Kidney capillary endothelial cell (primary cell): ENCODE results near the gene USP38.
"Not testable (repeated sequence)": the region's sequence is repeated elsewhere in the genome, so short reads cannot be mapped to it uniquely, and the experiment has no call there.

Experiments
- DNase-seq: peaks from one replicate; pipeline ENCODE4 v3.0.0-alpha.2; 2018; ENCODE audit warnings: low spot score

Gene USP38

GRCh38 chr4:143215873-143216272 is 31.2 kb downstream of the USP38 start:
- DNase-seq, result no peak

- DNase-seq, result no peak
These were observed 39.5 kb downstream of the USP38 start for GRCh38 chr4:143224255-143224654.

- DNase-seq, result no peak
These were observed 40.5 kb downstream of the USP38 start for GRCh38 chr4:143225167-143225566.

- no peak for DNase-seq
These were observed 46.0 kb downstream of the USP38 start for GRCh38 chr4:143230683-143231082.

GRCh38 chr4:143232277-143232676 is 47.6 kb downstream of the USP38 start:
- no peak for DNase-seq

- DNase-seq, result no peak
These were observed 49.4 kb downstream of the USP38 start for GRCh38 chr4:143234153-143234552.

- DNase-seq, result not testable (repeated sequence)
These were observed 52.5 kb downstream of the USP38 start for GRCh38 chr4:143237195-143237594.

- no peak for DNase-seq
These were observed 56.4 kb downstream of the USP38 start for GRCh38 chr4:143240939-143241679.

- DNase-seq, result no peak
These were observed 57.2 kb downstream of the USP38 start for GRCh38 chr4:143241892-143242291.

GRCh38 chr4:143243041-143243440 is 58.3 kb downstream of the USP38 start:
- no peak for DNase-seq

GRCh38 chr4:143246977-143247376 is 62.3 kb downstream of the USP38 start:
- DNase-seq, result no peak

- no peak for DNase-seq
These were observed 63.1 kb downstream of the USP38 start for GRCh38 chr4:143247866-143248265.

GRCh38 chr4:143248827-143249226 is 64.1 kb downstream of the USP38 start:
- DNase-seq, result no peak

- no peak for DNase-seq
These were observed 65.9 kb downstream of the USP38 start for GRCh38 chr4:143250617-143251016.

- DNase-seq, result no peak
These were observed 66.6 kb downstream of the USP38 start for GRCh38 chr4:143251348-143251747.

- peak; percentile 30 for DNase-seq
These were observed 67.1 kb downstream of the USP38 start for GRCh38 chr4:143251779-143252178.

GRCh38 chr4:143252478-143252877 is 67.8 kb downstream of the USP38 start:
- no peak for DNase-seq

- DNase-seq, result no peak
These were observed 68.4 kb downstream of the USP38 start for GRCh38 chr4:143253166-143253565.

- DNase-seq, result no peak
These were observed 69.9 kb downstream of the USP38 start for GRCh38 chr4:143254491-143255226.

GRCh38 chr4:143256456-143256855 is 71.7 kb downstream of the USP38 start:
- DNase-seq, result no peak

GRCh38 chr4:143257356-143257755 is 72.6 kb downstream of the USP38 start:
- DNase-seq, result no peak

GRCh38 chr4:143260750-143261149 is 76.0 kb downstream of the USP38 start:
- no peak for DNase-seq

GRCh38 chr4:143262838-143263237 is 78.1 kb downstream of the USP38 start:
- DNase-seq, result no peak

- not testable (repeated sequence) for DNase-seq
These were observed 83.0 kb downstream of the USP38 start for GRCh38 chr4:143267690-143268089.
